K562 (cell line): ENCODE results near the gene SUPT20H. TPM values are rescaled to one million over a fixed set of nuclear protein-coding genes. Genes with fewer than 3 reads are reported as not detected.

Experiments used
- ATAC-seq: fragments of 200-7000 bp; cut with Tn5 transposase; 3 replicates; pipeline ENCODE4 v1.9.1; 2020; ENCODE audit warnings: moderate library complexity
- BruUV-seq: library from RNA; stranded (reverse); fragments of 400-500 nt; replicated peaks from 2 replicates; lab custom pipeline; 2021; lab: Mats Ljungman, UMichigan
- CTCF ChIA-PET: fragments of 300-600 bp; formaldehyde crosslinking; extraction: SDS; loops from one replicate; lab custom pipeline; 2021; ENCODE audit warnings: low intra/inter-chr PET ratio; lab: Yijun Ruan, JAX
- POLR2A ChIA-PET: fragments of 300-600, 350-650 bp; sonication (Branson Sonifier 250); formaldehyde crosslinking; extraction: SDS; loops from one replicate; lab custom pipeline; 2021; ENCODE audit warnings: antibody characterized with exemption, inconsistent platforms; lab: Yijun Ruan, JAX
- DNase-seq, 4 experiments: peaks; one replicate each; pipeline versions ENCODE4 v3.0.0 to v3.0.0-alpha.2; 2011 to 2018; ENCODE audit warnings: low spot score in 3 of 4, mixed read lengths in 3 of 4; ENCODE audit errors: extremely low read depth in 1 of 4
- FAIRE-seq: peaks from 2 replicates; lab custom pipeline; 2011; peaks lifted over from hg19 to GRCh38; lab: Jason Lieb, UNC
- H2AFZ ChIP-seq: 2 replicates; pipeline ENCODE4 v1.6.0; 2011; ENCODE audit warnings: low read depth, low read length, control low read depth, inconsistent platforms
- H3K27ac ChIP-seq: fragments of 200-600 bp; 3 replicates; pipeline ENCODE4 v1.8.0; 2011; ENCODE audit warnings: low read depth, mild to moderate bottlenecking, control low read depth, inconsistent platforms, low read length, moderate library complexity, mixed read lengths; ENCODE audit errors: extremely low read depth
- H3K27me3 ChIP-seq, 2 experiments: fragments of 300-600 bp in 1 of 2; 2 replicates in 1 of 2; 3 replicates in 1 of 2; pipeline versions ENCODE4 v1.6.0 to v1.8.0; 2011; ENCODE audit warnings: inconsistent platforms in 2 of 2, low read length in 2 of 2, mild to moderate bottlenecking in 1 of 2, mixed read lengths in 1 of 2, moderate library complexity in 1 of 2; ENCODE audit not compliant: control insufficient read depth in 2 of 2, insufficient read depth in 2 of 2
- H3K36me3 ChIP-seq: fragments of 300-600 bp; 3 replicates; pipeline ENCODE4 v1.8.0; 2011; ENCODE audit warnings: mild to moderate bottlenecking, low read length, inconsistent platforms; ENCODE audit not compliant: control insufficient read depth, insufficient read depth
- H3K4me1 ChIP-seq, 2 experiments: fragments of 200-600 bp in 1 of 2; replicated peaks in 1 of 2; 2 replicates in 1 of 2; 3 replicates in 1 of 2; pipeline versions ENCODE4 v1.5.1 to v1.8.0; 2011; ENCODE audit warnings: inconsistent platforms in 2 of 2, low read length in 2 of 2, mild to moderate bottlenecking in 1 of 2, mixed read lengths in 1 of 2, moderate library complexity in 1 of 2; ENCODE audit not compliant: control insufficient read depth in 2 of 2, insufficient read depth in 2 of 2
- H3K4me2 ChIP-seq: 2 replicates; pipeline ENCODE4 v1.6.1; 2011; ENCODE audit warnings: low read length, control low read depth, inconsistent platforms, mixed read lengths; ENCODE audit not compliant: insufficient read depth
- H3K4me3 ChIP-seq: fragments of 200-600 bp; sonication (generic), shearing (Covaris generic); 2 replicates; pipeline ENCODE4 v1.5.1; 2016; ENCODE audit warnings: control low read depth, inconsistent platforms
- H3K79me2 ChIP-seq: fragments of 200-600 bp; 3 replicates; pipeline ENCODE4 v1.8.0; 2011; ENCODE audit warnings: low read length, inconsistent platforms; ENCODE audit not compliant: control insufficient read depth, insufficient read depth
- H3K9ac ChIP-seq, 2 experiments: 2 replicates each; pipeline versions ENCODE4 v1.6.0 to v1.6.1; 2011; ENCODE audit warnings: low read depth in 2 of 2, low read length in 2 of 2, control low read depth in 1 of 2, inconsistent platforms in 1 of 2, mild to moderate bottlenecking in 1 of 2, mixed read lengths in 1 of 2; ENCODE audit not compliant: insufficient read depth in 1 of 2
- H3K9me1 ChIP-seq: one replicate; pipeline ENCODE4 v1.6.0; 2011; ENCODE audit warnings: inconsistent platforms, mild to moderate bottlenecking, low read length, moderate library complexity; ENCODE audit not compliant: control insufficient read depth, insufficient read depth
- H3K9me3 ChIP-seq: replicated peaks from 2 replicates; pipeline ENCODE4 v1.5.1; 2011; ENCODE audit warnings: low read depth, low read length, inconsistent platforms; ENCODE audit not compliant: control insufficient read depth, insufficient read depth
- H4K20me1 ChIP-seq: replicated peaks from 2 replicates; pipeline ENCODE4 v1.6.1; 2011; ENCODE audit warnings: low read length, inconsistent platforms, mixed read lengths; ENCODE audit not compliant: control insufficient read depth, insufficient read depth
- CREB5 ChIP-seq: fragments of 250-450 bp; sonication (Bioruptor Pico); IDR thresholded peaks from 2 replicates; pipeline ENCODE4 v1.5.0; 2020; ENCODE audit warnings: mild to moderate bottlenecking
- E2F5 ChIP-seq: sonication (generic); formaldehyde crosslinking; IDR thresholded peaks from 2 replicates; pipeline ENCODE4 v1.8.0; 2022; ENCODE audit warnings: mild to moderate bottlenecking, missing genetic modification reagents
- EWSR1 ChIP-seq: fragments of 450-650 bp; IDR thresholded peaks from 2 replicates; pipeline ENCODE4 v1.6.1; 2018; ENCODE audit warnings: borderline replicate concordance, mild to moderate bottlenecking, low read depth, moderate library complexity; ENCODE audit not compliant: partially characterized antibody
- GATAD2B ChIP-seq: fragments of 450-650 bp; IDR thresholded peaks from 2 replicates; pipeline ENCODE4 v1.6.1; 2017; ENCODE audit warnings: mild to moderate bottlenecking, borderline replicate concordance
- HNRNPK ChIP-seq: fragments of 200-400 bp; formaldehyde crosslinking; IDR thresholded peaks from one replicate; pipeline ENCODE4 v1.6.1; 2018; ENCODE audit warnings: mild to moderate bottlenecking, low read depth, low read length; ENCODE audit not compliant: poor library complexity, severe bottlenecking
- RB1 ChIP-seq: fragments of 450-650 bp; IDR thresholded peaks from 2 replicates; pipeline ENCODE4 v1.6.1; 2017; ENCODE audit warnings: low read depth, mild to moderate bottlenecking
- RBM34 ChIP-seq: fragments of 200-400 bp; formaldehyde crosslinking; IDR thresholded peaks from 2 replicates; pipeline ENCODE4 v1.6.1; 2018; ENCODE audit warnings: low read length, borderline replicate concordance; ENCODE audit not compliant: insufficient read depth
- ZNF324 ChIP-seq: fragments of 250-450 bp; sonication (Bioruptor Pico); IDR thresholded peaks from 2 replicates; pipeline ENCODE4 v1.4.0; 2020; ENCODE audit warnings: mild to moderate bottlenecking
- ZNF561 ChIP-seq: fragments of 450-650 bp; formaldehyde crosslinking; conservative IDR thresholded peaks from 2 replicates; pipeline ENCODE4 v1.4.0; 2020; ENCODE audit warnings: mild to moderate bottlenecking, moderate library complexity
- WGBS: fragments of 100-300 bp; shearing (Covaris generic); methylation state at CpG from one replicate; pipeline ENCODE4 v1.1.6; 2016; ENCODE audit warnings: low coverage, mixed read lengths; ENCODE audit not compliant: insufficient coverage; ENCODE audit errors: missing lambda C conversion rate; 5-methylcytosine and 5-hydroxymethylcytosine counted together
- in situ Hi-C: fragments of 300-500 bp; cut with MboI; formaldehyde crosslinking; loops from 4 replicates; pipeline ENCODE4 v1.15.0; 2018; ENCODE audit warnings: inconsistent platforms, mixed read lengths
- intact Hi-C: fragments of 100-400 bp; cut with micrococcal nuclease; formaldehyde crosslinking; loops from 2 replicates; pipeline ENCODE4 v1.14.2; 2022
- polyA plus RNA-seq, 8 experiments: library from polyadenylated mRNA; depleted of rRNA in 4 of 8; stranded (reverse) in 5 of 8; unstranded in 3 of 8; fragments of >200 nt; fragmentation: Nextera tagmentation in 2 of 8; fragmentation: Illumina TruSeq in 1 of 8; extraction: Ambion mirVana in 2 of 8; extraction: Trizol in 1 of 8; gene quantifications; 2 replicates each; pipeline versions ENCODE4 v1.2.1 to v1.2.3, GENCODE V29; 2011 to 2014; ENCODE audit warnings: inconsistent platforms in 1 of 8, missing spikeins in 1 of 8
- total RNA-seq, 7 experiments: library from RNA; depleted of rRNA in 6 of 7; stranded (reverse); fragments of >200 nt in 6 of 7; fragmentation: Illumina TruSeq in 2 of 7; extraction: Trizol in 2 of 7; gene quantifications; 2 replicates each; pipeline versions ENCODE4 v1.2.1 to v1.2.3, GENCODE V29; 2011 to 2021; ENCODE audit warnings: low replicate concordance in 1 of 7
- TF ChIP-seq, protein P1 (sequence below): IDR thresholded peaks from 2 replicates; pipeline ENCODE4 v1.6.1; 2014; ENCODE audit warnings: antibody characterized with exemption
- TF ChIP-seq, protein P2 (sequence below): conservative IDR thresholded peaks from 2 replicates; pipeline ENCODE4 v1.6.1; 2011; ENCODE audit warnings: low read depth, mild to moderate bottlenecking, low read length; ENCODE audit not compliant: control insufficient read depth
- TF ChIP-seq, protein P3 (sequence below): fragments of 450-650 bp; IDR thresholded peaks from 2 replicates; pipeline ENCODE4 v1.6.1; 2016; ENCODE audit warnings: mild to moderate bottlenecking

The SUPT20H gene
- total and polyA plus RNA-seq, 9 of the 15 experiments (the other 6 are each of a cell fraction or from before 2014, with no cell fraction given), result 11.4 to 71.8 (median 31.7) TPM

DNA sequence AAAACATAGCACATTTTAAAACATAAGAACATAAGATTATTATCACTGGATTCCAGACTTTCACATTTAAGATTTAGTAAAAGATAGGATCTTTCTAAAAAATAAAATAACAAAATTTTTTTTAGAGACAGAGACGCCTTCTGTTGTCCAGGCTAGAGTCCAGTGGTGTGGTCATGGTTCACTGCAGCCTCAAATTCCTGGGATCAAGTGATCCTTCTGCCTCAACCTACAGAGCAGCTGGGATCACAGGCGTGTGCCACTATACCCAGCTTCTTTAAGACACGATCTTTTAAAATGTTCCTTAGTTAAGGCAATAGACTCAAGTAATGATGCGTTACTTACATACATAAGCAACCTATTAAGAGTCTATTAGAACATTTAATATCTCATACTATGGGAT is 93.1 kb downstream of the SUPT20H start:
- ChIA-PET CTCF (no interaction called here), POLR2A (interaction anchor here (0.7 kb wide), 1 partner anchor 51 kb away, joined by 3 read pairs; no protein-coding TSS in a partner anchor)
- DNase-seq, result no peak
- Histone ChIP-seq H3K79me2 (no peaks in the 10 kb centered on the region), H3K4me2 (no peak overlapping the region), H2AFZ (no peak overlapping the region), H3K9me3 (no peaks in the 10 kb centered on the region), H3K9me1 (no peaks in the 10 kb centered on the region), H4K20me1 (no peaks in the 10 kb centered on the region), H3K9ac (no peak overlapping the region), H3K27me3 (no peaks in the 10 kb centered on the region), H3K27ac (no peak overlapping the region), H3K4me1 (no peaks in the 10 kb centered on the region), H3K36me3 (peaks cover 71% of the 10 kb centered on the region; the same call in 2 of the 3 replicates), H3K4me3 (no peak overlapping the region)
- intact Hi-C loops (no loop called here), in situ Hi-C loops (no loop called here)
- no peak for ATAC-seq
- no peak for FAIRE-seq
- BruUV-seq, result no TSS peak
- WGBS, result 94% methylated on average over 4 of the region's 4 CpGs
- no peak for TF ChIP-seq RBM34
- TF ChIP-seq ZNF561 (CRISPR knock-in tag), result no peak
- TF ChIP-seq, protein P1, sequence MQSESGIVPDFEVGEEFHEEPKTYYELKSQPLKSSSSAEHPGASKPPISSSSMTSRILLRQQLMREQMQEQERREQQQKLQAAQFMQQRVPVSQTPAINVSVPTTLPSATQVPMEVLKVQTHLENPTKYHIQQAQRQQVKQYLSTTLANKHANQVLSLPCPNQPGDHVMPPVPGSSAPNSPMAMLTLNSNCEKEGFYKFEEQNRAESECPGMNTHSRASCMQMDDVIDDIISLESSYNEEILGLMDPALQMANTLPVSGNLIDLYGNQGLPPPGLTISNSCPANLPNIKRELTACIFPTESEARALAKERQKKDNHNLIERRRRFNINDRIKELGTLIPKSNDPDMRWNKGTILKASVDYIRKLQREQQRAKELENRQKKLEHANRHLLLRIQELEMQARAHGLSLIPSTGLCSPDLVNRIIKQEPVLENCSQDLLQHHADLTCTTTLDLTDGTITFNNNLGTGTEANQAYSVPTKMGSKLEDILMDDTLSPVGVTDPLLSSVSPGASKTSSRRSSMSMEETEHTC, result no peak
- no peak for TF ChIP-seq EWSR1
- TF ChIP-seq RB1, result no peak
- no peak for TF ChIP-seq GATAD2B
- TF ChIP-seq HNRNPK, result no peak
- TF ChIP-seq CREB5, result no peak
- no peak for TF ChIP-seq E2F5 (CRISPR knock-in tag)
- TF ChIP-seq, protein P2, sequence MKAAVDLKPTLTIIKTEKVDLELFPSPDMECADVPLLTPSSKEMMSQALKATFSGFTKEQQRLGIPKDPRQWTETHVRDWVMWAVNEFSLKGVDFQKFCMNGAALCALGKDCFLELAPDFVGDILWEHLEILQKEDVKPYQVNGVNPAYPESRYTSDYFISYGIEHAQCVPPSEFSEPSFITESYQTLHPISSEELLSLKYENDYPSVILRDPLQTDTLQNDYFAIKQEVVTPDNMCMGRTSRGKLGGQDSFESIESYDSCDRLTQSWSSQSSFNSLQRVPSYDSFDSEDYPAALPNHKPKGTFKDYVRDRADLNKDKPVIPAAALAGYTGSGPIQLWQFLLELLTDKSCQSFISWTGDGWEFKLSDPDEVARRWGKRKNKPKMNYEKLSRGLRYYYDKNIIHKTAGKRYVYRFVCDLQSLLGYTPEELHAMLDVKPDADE, result no peak
- TF ChIP-seq, protein P3, sequence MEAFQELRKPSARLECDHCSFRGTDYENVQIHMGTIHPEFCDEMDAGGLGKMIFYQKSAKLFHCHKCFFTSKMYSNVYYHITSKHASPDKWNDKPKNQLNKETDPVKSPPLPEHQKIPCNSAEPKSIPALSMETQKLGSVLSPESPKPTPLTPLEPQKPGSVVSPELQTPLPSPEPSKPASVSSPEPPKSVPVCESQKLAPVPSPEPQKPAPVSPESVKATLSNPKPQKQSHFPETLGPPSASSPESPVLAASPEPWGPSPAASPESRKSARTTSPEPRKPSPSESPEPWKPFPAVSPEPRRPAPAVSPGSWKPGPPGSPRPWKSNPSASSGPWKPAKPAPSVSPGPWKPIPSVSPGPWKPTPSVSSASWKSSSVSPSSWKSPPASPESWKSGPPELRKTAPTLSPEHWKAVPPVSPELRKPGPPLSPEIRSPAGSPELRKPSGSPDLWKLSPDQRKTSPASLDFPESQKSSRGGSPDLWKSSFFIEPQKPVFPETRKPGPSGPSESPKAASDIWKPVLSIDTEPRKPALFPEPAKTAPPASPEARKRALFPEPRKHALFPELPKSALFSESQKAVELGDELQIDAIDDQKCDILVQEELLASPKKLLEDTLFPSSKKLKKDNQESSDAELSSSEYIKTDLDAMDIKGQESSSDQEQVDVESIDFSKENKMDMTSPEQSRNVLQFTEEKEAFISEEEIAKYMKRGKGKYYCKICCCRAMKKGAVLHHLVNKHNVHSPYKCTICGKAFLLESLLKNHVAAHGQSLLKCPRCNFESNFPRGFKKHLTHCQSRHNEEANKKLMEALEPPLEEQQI, result no peak
- TF ChIP-seq ZNF324 (CRISPR knock-in tag), result no peak
